Stimulated activated CD4-positive, alpha-beta T cell treated with anti-CD3 and anti-CD28 coated beads, Interleukin-12 subunit alpha, Interleukin-12 subunit beta, amount 100 ng/mL, for 4 hours (primary cell): Measurements from ENCODE around the gene EIF2B2.

ENCODE experiments used
- DNase-seq: peaks from one replicate; pipeline ENCODE4 v3.0.0-alpha.2; 2020

EIF2B2 gene

GRCh38 chr14:75001261-75001660 lies 1.5 kb upstream of the EIF2B2 start:
- no peak for DNase-seq

DNA sequence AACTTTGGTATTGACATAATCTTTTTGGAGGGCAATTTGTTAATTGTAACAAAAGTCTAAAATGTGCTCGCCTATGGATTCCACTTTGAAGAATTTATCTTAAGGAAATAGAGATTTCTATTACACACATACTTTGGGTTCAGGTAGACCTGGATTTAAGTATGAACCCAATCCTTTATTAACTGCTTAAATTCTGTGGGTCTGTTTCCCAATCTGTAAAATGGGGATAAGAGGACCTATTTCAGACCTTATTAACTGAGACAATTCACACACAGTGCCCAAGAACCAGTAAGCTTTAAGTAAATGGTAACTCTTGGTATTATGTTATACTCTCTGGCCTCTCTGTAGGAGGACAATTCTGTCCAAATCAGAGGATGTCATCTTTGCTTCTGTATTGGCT lies 822 bp upstream of the EIF2B2 start:
- no peak for DNase-seq

DNA sequence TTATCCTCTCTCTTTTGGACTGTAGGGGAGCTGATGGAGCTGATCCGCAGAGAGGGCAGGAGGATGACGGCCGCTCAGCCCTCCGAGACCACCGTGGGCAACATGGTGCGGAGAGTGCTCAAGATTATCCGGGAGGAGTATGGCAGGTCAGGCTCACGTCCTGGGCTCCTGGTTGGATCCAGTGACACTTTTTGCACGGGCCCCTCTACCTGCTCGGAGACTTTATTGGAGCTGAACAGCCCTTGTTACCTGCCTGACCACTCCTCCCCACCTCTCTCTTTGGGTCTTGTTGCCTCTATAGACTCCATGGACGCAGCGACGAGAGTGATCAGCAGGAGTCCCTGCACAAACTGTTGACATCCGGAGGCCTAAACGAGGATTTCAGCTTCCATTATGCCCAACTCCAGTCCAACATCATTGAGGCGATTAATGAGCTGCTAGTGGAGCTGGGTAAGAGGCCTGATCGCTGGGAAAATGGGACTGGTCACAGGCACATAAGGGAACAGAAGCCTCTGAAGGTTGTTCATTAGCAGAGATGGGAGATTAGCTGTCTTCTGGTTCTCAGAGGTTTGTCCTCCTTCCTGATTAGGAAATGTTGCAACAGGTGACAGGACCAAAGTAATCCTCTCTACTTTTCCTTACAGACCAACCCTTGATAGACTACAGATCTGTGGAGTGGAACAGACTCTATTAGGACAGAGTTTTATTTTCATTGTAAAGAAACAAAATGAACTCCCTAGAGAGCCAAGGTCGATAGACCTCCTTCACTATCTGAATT lies 718 bp downstream of the EIF2B2 start:
- no peak for DNase-seq

DNA sequence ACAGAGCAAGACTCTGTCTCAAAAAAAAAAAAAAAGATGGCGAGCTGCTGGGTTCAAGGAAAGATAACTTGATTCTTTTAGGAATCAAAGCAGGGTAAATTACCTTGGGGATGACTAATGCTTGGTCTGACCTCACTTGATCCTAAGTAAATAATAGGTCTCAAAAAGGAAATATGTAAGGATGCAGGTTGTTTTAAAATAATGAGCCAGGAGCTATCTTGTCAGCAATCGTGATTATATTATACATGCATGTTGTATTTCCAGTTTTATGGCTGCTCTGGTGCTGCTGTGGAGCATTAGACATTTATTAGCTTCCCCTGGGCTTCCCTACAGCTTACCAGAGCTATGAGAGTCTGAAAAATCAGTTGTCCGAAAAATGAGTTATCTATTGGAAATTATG lies 2.6 kb downstream of the EIF2B2 start:
- no peak for DNase-seq

- no peak for DNase-seq
Measured at GRCh38 chr14:75009176-75009575, 6.5 kb downstream of the EIF2B2 start.

DNA sequence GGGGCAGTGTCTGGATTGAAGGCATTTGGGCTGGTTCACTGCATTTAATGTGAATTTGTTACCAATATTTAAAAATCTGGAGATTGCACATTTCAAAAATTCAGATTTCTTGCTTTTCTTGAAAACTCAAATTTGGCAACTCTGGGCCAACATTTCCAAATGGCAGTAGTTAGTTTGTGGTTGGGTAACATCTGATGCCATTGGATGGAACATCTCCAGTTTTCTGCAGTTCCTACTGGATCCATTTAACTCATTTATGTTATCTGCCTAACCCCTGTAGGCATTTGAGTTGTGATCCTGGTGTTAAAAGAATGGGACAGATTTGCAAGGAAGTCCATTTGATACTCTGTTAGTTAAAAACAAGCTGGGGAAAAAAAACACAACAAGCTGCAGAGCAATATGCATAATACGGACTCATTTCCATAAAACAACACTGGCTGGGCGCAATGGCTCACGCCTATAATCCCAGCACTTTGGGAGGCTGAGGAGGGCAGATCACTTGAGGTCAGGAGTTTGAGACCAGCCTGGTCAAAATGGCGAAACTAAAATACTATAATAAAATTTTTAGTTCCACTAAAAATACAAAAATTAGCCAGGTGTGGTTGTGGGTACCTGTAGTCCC lies 7.9 kb downstream of the EIF2B2 start:
- DNase-seq = no peak

DNA sequence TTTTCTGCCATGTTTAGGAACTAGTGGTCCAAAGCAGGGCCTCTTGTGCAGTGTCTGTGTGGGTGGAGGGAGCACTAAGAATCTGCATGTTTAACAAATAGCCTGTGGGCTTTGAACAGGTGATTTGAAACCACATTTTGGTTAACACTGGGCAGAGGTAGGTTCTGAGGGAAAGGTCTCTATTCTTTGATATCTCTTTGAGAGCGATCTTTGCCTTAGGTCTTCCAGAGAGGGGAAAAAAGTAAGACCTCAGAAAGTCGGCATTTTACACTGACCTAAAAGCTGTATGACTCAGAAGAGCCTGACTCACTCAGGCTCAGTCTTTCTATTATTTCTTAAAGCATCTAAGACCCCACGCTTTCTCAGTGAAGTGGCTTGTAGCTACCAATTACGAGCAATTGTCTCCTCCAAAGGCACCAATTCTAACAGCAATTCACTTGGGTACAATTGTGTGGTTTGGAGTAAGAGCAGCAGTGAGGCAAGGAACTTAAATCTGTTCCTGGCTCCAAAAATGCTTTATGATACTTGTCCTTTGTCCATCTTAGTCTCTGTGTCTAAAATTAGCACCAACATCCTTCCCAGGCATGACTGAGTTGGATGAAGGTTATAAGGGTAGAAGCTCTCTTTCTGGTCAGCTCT lies 8.8 kb downstream of the EIF2B2 start:
- no peak for DNase-seq

DNA sequence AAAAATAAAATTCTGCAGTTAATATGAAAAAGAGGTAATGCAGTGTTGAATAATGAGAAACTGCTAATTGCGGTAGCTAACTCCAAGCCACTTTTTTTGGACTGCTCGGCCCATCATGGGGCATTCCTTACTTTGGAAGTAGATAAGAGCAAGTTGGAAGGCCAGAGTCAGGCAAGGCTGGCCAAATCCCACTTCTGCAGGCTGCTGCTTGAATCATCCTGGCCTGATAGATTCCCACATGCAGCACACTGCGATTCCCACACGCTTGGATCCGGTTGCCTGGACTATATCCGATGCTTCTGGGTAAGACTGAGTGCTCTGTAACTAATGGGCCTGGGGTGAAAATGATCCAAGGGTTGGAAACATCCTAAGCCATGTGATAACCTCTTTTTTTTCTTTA lies 10.6 kb downstream of the EIF2B2 start:
- DNase-seq = no peak

- DNase-seq = no peak
Measured at GRCh38 chr14:75015496-75015895, 12.8 kb downstream of the EIF2B2 start.

DNA sequence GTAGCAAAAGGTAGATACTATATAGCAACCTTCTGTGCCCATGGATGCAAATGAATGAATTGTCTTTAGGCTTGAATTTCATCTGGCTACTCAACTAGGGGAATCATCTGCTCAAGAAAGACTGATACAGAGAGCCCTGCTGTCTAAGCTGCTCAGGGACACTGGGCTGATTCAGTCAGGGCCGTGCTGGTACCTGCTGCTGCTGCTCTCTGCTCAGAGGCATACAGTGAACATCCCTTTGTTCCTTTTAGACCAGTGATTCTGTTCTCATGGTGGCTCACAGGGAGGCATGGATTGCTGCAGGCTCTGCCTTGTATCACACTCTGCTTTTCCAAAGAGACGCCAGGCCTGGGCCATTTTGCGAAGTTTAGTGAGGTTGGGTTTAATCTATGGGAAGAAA lies 14.1 kb downstream of the EIF2B2 start:
- no peak for DNase-seq

DNA sequence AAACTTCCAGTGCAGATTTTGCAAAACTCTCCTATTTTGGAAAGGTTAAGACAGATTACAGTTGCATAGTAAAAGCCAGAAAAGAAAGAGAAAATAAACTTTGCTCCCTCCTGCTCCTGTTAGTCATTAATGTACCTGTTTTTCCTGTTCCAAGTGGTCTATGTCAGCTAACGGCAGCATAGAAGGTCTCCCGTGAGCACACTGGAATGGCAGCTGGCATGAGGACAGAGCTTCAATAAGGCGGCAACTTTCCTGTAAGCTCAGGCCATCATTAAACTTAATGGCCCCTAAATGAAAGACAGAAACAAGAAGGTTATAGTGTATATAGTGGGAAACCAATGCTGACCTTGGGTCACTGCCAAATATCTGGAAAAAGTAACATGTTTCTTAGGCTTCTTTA lies 16.0 kb downstream of the EIF2B2 start:
- no peak for DNase-seq

GRCh38 chr14:75022655-75023054 lies 19.9 kb downstream of the EIF2B2 start:
- no peak for DNase-seq

DNA sequence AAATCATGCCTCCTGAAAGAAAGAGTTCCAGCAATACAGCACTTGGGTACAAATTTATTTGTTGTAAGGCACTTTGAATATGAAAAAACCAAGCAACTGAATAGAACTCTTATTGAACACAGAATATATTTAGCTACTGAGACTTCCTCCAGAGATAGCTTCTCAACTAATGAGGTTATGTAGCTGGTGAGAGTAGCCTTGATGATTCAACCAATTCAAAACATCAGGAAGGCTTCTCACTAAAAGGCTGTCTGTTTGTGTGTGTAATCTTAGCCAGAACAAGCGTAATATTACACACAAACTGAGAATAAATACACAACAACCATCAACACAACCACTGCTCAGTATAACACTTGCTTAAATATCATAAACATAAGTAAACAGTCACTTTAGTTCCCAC lies 20.4 kb downstream of the EIF2B2 start:
- DNase-seq = no peak

DNA sequence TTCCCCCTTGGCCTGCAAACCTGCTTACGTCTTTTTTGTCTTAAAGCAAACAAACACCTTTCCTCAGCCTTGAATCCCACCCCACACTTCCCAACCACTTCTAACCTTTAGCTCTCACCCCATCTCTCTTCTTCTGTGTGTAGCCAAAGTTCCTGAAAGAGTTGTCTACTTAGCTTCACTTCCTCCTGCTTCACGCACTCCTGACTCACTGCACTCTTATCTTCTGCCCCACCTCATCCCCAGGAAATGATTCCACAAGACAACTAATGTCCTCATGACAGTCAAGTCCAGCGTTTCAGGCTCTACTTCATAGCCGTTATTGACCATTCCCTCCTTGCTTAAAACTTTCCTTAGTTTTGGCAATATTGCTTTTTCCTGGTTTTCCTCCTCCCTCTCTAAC lies 22.4 kb downstream of the EIF2B2 start:
- no peak for DNase-seq

DNA sequence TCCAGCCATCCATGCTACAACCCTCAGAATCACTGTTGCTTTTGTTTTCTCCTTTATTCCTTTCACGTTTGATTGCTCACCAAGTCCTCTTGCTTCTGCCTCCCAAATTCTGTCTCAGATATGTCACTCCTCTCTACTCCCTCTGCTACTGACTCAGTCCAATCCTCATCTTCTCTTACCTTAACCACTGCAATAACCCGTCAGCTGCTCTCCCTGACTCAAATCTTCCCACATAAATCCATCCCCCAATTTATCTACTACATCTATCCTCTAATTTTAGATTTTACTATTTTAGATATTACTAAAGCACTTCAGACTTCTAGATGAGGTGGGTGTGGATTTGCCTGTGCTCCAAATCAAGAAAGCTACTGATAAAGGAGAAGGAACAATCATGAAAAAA lies 23.2 kb downstream of the EIF2B2 start:
- DNase-seq = no peak

GRCh38 chr14:75030147-75030546 lies 27.4 kb downstream of the EIF2B2 start:
- DNase-seq = no peak

DNA sequence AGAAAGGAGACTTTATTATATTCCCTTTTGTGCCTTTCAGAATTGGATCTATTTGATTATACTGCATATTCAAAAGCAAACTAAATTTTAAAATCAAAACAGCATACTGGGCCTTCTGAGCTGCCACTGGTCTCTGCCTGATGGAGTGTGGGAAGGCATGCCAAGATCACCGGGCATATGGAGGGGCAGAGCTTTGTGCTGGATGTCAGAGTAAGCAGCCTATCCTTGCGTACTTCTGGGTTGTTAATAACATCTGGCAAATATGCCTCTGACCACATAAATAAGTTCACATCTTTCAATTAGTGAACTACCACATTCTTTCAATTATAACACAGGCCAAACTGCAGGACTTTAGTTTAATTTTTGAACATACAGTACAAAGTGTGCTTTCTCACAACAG lies 30.2 kb downstream of the EIF2B2 start:
- no peak for DNase-seq

DNA sequence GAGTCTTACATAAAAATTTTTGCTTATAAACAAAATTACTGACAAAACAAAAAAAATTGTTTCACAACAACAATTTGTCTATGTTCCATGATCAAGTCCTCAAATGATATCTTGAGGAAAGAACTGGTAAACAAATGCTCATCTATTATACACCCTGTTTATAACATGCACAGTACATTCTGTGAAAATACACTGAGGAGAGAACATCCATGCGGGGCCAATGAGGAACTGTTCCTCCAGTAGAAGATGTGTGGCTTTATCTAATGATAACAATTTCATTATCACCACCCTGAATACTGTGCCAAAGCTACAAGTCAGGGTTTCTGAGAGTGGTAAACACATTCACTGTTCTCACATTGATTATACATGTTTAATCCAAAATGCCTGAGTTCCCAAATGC lies 37.8 kb downstream of the EIF2B2 start:
- no peak for DNase-seq

GRCh38 chr14:75040959-75041358 lies 38.2 kb downstream of the EIF2B2 start:
- DNase-seq = no peak

- no peak for DNase-seq
Measured at GRCh38 chr14:75041613-75042012, 38.9 kb downstream of the EIF2B2 start.

DNA sequence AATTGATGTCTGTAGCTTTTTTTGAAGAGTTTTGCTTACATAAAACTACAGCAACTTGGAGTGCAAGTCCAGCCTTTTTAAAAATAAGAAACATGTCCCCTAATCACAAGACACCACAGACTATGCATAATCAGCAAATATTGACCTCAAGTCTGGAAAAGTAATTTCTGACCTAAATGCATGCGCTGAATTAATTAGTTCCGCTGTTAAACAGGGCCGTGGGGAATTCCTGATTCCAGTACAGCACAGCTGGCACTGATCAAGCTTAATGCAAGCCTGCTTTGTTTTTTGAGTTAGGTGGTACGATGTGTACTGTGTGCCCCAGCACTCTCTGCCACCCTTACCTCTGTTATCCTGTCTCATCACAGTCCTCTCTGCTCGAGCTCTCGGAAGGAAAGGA lies 39.3 kb downstream of the EIF2B2 start:
- no peak for DNase-seq

GRCh38 chr14:75044322-75044721 lies 41.6 kb downstream of the EIF2B2 start:
- no peak for DNase-seq

DNA sequence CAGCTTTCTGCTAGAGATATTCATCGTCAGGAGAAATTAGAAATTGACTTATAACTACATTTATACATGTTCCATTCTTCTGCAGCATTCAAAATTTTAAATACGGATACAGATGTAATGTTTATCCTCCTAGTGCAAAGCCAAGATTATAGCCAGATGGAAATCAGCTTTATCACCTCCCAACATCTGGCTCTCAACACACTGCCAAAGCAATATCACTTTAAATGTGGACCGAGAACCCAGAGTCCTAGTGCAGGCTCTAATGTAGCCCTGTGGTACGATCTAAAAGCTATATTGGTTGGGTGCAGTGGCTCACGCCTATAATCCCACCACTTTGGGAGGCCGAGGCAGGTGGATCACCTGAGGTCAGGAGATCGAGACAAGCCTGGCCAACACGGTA lies 42.0 kb downstream of the EIF2B2 start:
- DNase-seq = no peak

DNA sequence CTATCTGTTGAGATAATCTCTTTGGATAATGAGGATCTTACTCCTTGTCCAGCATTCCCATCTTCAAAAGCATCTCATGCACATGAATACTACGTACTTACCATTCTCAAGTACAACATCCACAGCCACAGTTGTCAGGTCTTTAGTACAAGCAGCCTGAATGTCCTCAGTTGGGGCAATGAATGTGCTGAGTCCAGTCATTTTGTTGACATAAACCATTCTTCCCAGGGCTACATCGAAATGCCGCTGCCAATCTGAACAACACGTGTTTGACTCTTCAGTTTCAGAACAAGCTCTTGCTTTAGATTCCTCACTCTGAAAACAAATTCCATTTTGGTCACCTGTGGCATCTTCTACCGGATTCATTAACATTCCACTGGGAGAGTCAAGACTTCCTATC lies 43.6 kb downstream of the EIF2B2 start:
- DNase-seq = no peak

DNA sequence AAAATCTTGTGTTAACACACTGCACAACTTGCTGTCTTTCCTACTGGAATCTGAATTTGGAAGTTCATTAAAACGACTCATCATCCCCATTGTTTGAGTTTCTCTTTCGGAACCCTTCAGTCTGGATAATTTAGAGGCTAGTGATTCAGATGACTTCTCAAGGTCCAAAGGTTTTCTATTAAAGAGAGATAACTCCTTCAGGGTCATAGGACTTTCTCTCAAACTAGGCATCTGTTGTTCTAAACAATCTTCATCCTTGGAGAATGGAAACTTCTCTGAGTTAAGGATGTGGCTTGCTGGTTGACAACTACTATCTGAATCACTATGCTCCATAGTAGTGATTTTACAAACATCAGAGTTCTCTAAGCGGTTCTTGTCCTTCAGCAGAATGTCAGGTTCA lies 44.2 kb downstream of the EIF2B2 start:
- no peak for DNase-seq
